Stimulated activated CD8-positive, alpha-beta memory T cell treated with anti-CD3 and anti-CD28 coated beads, Interleukin-4, amount 100 ng/mL, for 4 hours (primary cell): ENCODE data around the gene TMEM231.

ENCODE experiments used
- DNase-seq, 2 donors: peaks; one replicate each; pipeline ENCODE4 v3.0.0-alpha.2; 2020; ENCODE audit warnings: low read depth in 2 of 2, low spot score in 1 of 2

Gene TMEM231

DNA sequence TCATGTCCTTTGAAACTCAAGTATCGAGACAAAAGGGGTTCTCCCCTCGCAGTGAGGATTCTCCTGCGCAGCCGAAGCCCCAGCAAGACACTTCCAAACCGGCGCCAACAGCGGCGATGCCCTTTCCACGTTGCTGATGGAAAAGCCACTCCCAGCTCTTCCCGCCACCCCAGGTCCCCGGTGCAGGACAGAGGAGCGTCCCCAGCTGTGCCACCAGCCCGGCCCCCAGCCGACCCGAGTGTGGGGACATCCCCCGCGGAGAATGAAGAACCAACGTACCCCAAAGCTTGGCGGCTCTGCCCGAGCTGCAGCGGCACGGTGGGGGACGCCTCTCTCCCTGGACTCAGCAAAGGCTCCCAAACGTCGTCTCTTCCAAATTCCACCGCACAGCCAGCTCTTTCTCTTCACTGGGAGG, 61.4 kb downstream of the TMEM231 start:
- no peak for DNase-seq

GRCh38 chr16:75494184-75494583, 61.9 kb downstream of the TMEM231 start:
- no peak for DNase-seq

- DNase-seq: no peak
These were observed 64.2 kb downstream of the TMEM231 start for GRCh38 chr16:75491876-75492275.

- DNase-seq: no peak
These were observed 67.7 kb downstream of the TMEM231 start for GRCh38 chr16:75488322-75488721.
